RWPE2 (cell line): ENCODE results near the gene SLC1A2.

Experiments
- ATAC-seq: fragments of 200-7000 bp; cut with Tn5 transposase; 3 replicates; pipeline ENCODE4 v1.9.1; 2021; ENCODE audit warnings: low read depth
- DNase-seq: peaks from one replicate; pipeline ENCODE4 v3.0.0-alpha.2; 2020; ENCODE audit warnings: low spot score
- H3K27ac ChIP-seq: fragments of 450-650 bp; 2 replicates; pipeline ENCODE4 v1.5.1; 2017; ENCODE audit warnings: mild to moderate bottlenecking; ENCODE audit not compliant: poor library complexity, severe bottlenecking
- H3K27me3 ChIP-seq: fragments of 250-450 bp; sonication (Bioruptor Pico); 2 replicates; pipeline ENCODE4 v1.5.1; 2021; ENCODE audit warnings: mild to moderate bottlenecking, moderate library complexity; ENCODE audit not compliant: insufficient read depth, poor library complexity, severe bottlenecking
- H3K36me3 ChIP-seq: fragments of 250-450 bp; sonication (Bioruptor Pico); 2 replicates; pipeline ENCODE4 v1.5.1; 2020; ENCODE audit warnings: low read depth, mild to moderate bottlenecking, moderate library complexity
- H3K4me1 ChIP-seq: fragments of 250-450 bp; sonication (Bioruptor Pico); 2 replicates; pipeline ENCODE4 v1.5.1; 2021; ENCODE audit warnings: mild to moderate bottlenecking, moderate library complexity; ENCODE audit not compliant: insufficient read depth, poor library complexity, severe bottlenecking
- H3K4me3 ChIP-seq: fragments of 250-450 bp; sonication (Bioruptor Pico); 2 replicates; pipeline ENCODE4 v1.5.1; 2021; ENCODE audit warnings: mild to moderate bottlenecking, moderate library complexity; ENCODE audit not compliant: severe bottlenecking
- H3K9me3 ChIP-seq: fragments of 250-450 bp; sonication (Bioruptor Pico); 2 replicates; pipeline ENCODE4 v1.5.1; 2021; ENCODE audit warnings: mild to moderate bottlenecking, moderate library complexity; ENCODE audit not compliant: severe bottlenecking
- CTCF ChIP-seq: fragments of 450-650 bp; IDR thresholded peaks from one replicate; pipeline ENCODE4 v1.5.1; 2017; ENCODE audit warnings: mild to moderate bottlenecking, moderate library complexity; ENCODE audit not compliant: poor library complexity, severe bottlenecking

Gene SLC1A2

GRCh38 chr11:35389112-35389511 lies 30.2 kb downstream of the SLC1A2 start:
- no peak for DNase-seq

DNA sequence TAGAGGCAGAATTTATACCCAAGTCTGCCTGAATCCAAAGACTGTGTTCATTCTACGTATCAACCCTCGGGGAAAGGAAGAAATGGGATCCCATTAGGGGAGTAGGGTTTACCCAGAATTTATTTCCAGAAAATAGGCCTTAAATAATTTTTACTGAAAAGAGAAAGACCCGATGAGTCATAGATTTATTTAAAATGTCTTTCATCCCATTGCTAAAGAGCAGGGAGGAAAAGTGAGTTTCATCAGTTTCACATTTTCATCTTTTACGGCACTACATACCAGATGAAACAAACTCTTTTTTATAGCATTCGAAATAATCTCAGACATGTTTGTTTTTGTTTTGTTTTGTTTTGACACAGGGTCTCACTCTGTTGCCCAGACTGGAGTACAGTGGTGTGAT lies 31.3 kb downstream of the SLC1A2 start:
- Histone ChIP-seq H3K36me3 (no peaks in the 10 kb centered on the region), H3K27me3 (no peaks in the 10 kb centered on the region), H3K4me1 (peaks cover 10% of the 10 kb centered on the region), H3K27ac (no peak overlapping the region), H3K4me3 (no peak overlapping the region), H3K9me3 (no peaks in the 10 kb centered on the region)
- no peak for ATAC-seq
- no peak for DNase-seq
- TF ChIP-seq CTCF = no peak

More at GRCh38 chr11:35389112-35389511, 30.2 kb downstream of the SLC1A2 start:
- Histone ChIP-seq H3K4me1 (peaks cover 10% of the 10 kb centered on the region), H3K27ac (no peak overlapping the region), H3K36me3 (no peaks in the 10 kb centered on the region), H3K4me3 (no peak overlapping the region), H3K9me3 (no peaks in the 10 kb centered on the region), H3K27me3 (no peaks in the 10 kb centered on the region)
- ATAC-seq = no peak
- TF ChIP-seq CTCF = no peak

DNA sequence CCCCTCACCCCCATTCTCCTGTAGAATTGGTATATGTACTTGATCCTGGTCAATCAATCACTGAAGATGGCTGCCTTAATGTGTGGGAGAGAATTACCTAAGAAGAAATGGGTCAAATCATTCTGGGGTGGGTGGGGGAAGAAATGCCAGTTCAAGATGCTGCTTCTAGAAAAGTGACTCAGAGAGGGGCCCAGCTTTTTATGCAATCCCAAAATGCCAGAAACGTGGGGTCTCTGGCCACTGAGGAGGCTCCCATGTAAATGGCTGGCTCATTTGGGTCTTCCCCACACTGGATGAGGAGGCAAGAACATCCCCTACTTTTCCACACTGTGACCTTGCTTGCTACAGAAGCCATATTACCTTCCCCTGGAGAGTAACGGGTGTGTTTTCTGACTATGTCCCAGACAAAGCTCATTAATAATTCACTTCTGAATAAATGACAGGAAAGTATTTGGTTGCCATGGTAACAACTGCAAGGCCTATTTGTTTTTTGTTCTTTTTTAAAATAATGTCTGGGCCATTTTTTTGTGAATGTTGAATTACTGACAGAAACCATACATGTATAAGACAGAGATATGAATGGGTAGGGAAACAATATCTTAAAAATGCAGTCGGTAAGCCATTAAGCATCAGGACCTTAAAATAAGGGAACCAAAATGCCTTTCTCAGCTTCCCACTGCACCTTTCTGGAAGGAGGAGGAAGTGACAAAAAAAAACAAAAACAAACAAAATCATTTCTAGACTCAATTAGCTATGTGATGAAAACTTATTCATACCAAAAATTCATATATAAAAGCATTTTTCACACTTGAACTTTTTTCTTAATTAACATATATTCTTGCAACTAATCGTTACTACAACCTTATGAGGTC lies 32.0 kb downstream of the SLC1A2 start:
- no peak for DNase-seq
- H3K4me1 ChIP-seq = peaks cover 10% of the 10 kb centered on the region
- no peak for ATAC-seq

GRCh38 chr11:35383953-35384352 lies 35.4 kb downstream of the SLC1A2 start:
- DNase-seq = no peak
- TF ChIP-seq CTCF = no peak
- Histone ChIP-seq H3K27me3 (no peaks in the 10 kb centered on the region), H3K4me3 (no peak overlapping the region), H3K27ac (no peak overlapping the region), H3K36me3 (no peaks in the 10 kb centered on the region), H3K4me1 (no peaks in the 10 kb centered on the region), H3K9me3 (no peaks in the 10 kb centered on the region)
- ATAC-seq = no peak

More for the DNA sequence above, 32.0 kb downstream of the SLC1A2 start:
- H3K36me3 ChIP-seq = no peaks in the 10 kb centered on the region
- H3K4me3 ChIP-seq = no peak overlapping the region
- H3K9me3 ChIP-seq = no peaks in the 10 kb centered on the region
- TF ChIP-seq CTCF = no peak
- no peaks in the 10 kb centered on the region for H3K27me3 ChIP-seq
- no peak overlapping the region for H3K27ac ChIP-seq
